ENCODE data around the gene CHP2.
"Not testable (repeated sequence)": the region's sequence is repeated elsewhere in the genome, so short reads cannot be mapped to it uniquely, and the experiment has no call there.

CHP2 gene

GRCh38 chr16:23754594-23755483 lies at the start of gene CHP2:
Gene CHP2, plus strand, starts transcription at chr16:23755026. Its CDS starts 24 bp downstream, at chr16:23755050.
- DNase-seq (ENCODE audit: low spot score), result no peak

- no peak for DNase-seq (ENCODE audit: low spot score)
These were observed 49.3 kb upstream of the CHP2 start for GRCh38 chr16:23705517-23705902.

GRCh38 chr16:23706439-23706838 lies 48.4 kb upstream of the CHP2 start:
- DNase-seq (ENCODE audit: low spot score), result no peak

- DNase-seq (ENCODE audit: low spot score), result no peak
These were observed 45.3 kb upstream of the CHP2 start for GRCh38 chr16:23709536-23709935.

- no peak for DNase-seq (ENCODE audit: low spot score)
These were observed 44.8 kb upstream of the CHP2 start for GRCh38 chr16:23710008-23710407.

GRCh38 chr16:23710504-23710903 lies 44.3 kb upstream of the CHP2 start:
- no peak for DNase-seq (ENCODE audit: low spot score)

- DNase-seq (ENCODE audit: low spot score), result no peak
These were observed 43.0 kb upstream of the CHP2 start for GRCh38 chr16:23711785-23712184.

GRCh38 chr16:23712976-23713375 lies 41.9 kb upstream of the CHP2 start, which contains the start of gene ERN2:
Gene ERN2, minus strand, starts transcription at chr16:23713222. Its CDS starts 35 bp downstream, at chr16:23713187.
- DNase-seq (ENCODE audit: low spot score), result no peak

- DNase-seq (ENCODE audit: low spot score), result no peak
These were observed 38.3 kb upstream of the CHP2 start for GRCh38 chr16:23716484-23716883.

GRCh38 chr16:23722613-23723240 lies 32.1 kb upstream of the CHP2 start:
- not testable (repeated sequence) for DNase-seq (ENCODE audit: low spot score)

GRCh38 chr16:23724096-23724784 lies 30.6 kb upstream of the CHP2 start:
- no peak for DNase-seq (ENCODE audit: low spot score)

- no peak for DNase-seq (ENCODE audit: low spot score)
These were observed 30.1 kb upstream of the CHP2 start for GRCh38 chr16:23724785-23725131.

GRCh38 chr16:23726710-23727109 lies 28.1 kb upstream of the CHP2 start:
- DNase-seq (ENCODE audit: low spot score), result no peak

- DNase-seq (ENCODE audit: low spot score), result no peak
These were observed 26.7 kb upstream of the CHP2 start for GRCh38 chr16:23728112-23728477.

GRCh38 chr16:23729503-23730424 lies 25.1 kb upstream of the CHP2 start:
- DNase-seq (ENCODE audit: low spot score), result peak; percentile 49

GRCh38 chr16:23734176-23734893 lies 20.5 kb upstream of the CHP2 start:
- DNase-seq (ENCODE audit: low spot score), result no peak

- DNase-seq (ENCODE audit: low spot score), result not testable (repeated sequence)
These were observed 17.3 kb upstream of the CHP2 start for GRCh38 chr16:23737423-23738028.

GRCh38 chr16:23739516-23739915 lies 15.3 kb upstream of the CHP2 start:
- no peak for DNase-seq (ENCODE audit: low spot score)

- no peak for DNase-seq (ENCODE audit: low spot score)
These were observed 13.0 kb upstream of the CHP2 start for GRCh38 chr16:23741675-23742303.

- no peak for DNase-seq (ENCODE audit: low spot score)
These were observed 12.1 kb upstream of the CHP2 start for GRCh38 chr16:23742766-23743165.

All from AG08395 (cell line).